HG03354 (cell line): ENCODE measurements around the gene SLC51B.
"Not testable (repeated sequence)": the region's sequence is repeated elsewhere in the genome, so short reads cannot be mapped to it uniquely, and the experiment has no call there.

Experiments
- ATAC-seq: cut with Tn5 transposase; IDR thresholded peaks from one replicate; pipeline ENCODE4 v1.9.1; 2021; ENCODE audit warnings: mild to moderate bottlenecking; ENCODE audit not compliant: unreplicated experiment, poor library complexity, severe bottlenecking

SLC51B gene

GRCh38 chr15:65060641-65061397 is 15.6 kb downstream of the SLC51B start:
- ATAC-seq, result no peak

GRCh38 chr15:65062061-65062460 is 16.9 kb downstream of the SLC51B start:
- ATAC-seq, result no peak

- no peak for ATAC-seq
These were observed 17.5 kb downstream of the SLC51B start for GRCh38 chr15:65062726-65063125.

- no peak for ATAC-seq
These were observed 20.9 kb downstream of the SLC51B start for GRCh38 chr15:65066001-65066634.

- ATAC-seq, result no peak
These were observed 21.6 kb downstream of the SLC51B start for GRCh38 chr15:65066635-65067316.

- no peak for ATAC-seq
These were observed 22.1 kb downstream of the SLC51B start for GRCh38 chr15:65067317-65067644.

GRCh38 chr15:65067645-65068402 is 22.6 kb downstream of the SLC51B start, which contains the start of gene RASL12:
RASL12 (minus strand) TSS chr15:65067991; CDS start chr15:65067835, 156 bp downstream.
- no peak for ATAC-seq

- ATAC-seq, result no peak
These were observed 23.2 kb downstream of the SLC51B start for GRCh38 chr15:65068403-65068788.

- ATAC-seq, result no peak
These were observed 24.0 kb downstream of the SLC51B start for GRCh38 chr15:65069179-65069578.

- ATAC-seq, result no peak
These were observed 24.8 kb downstream of the SLC51B start for GRCh38 chr15:65069779-65070546.

GRCh38 chr15:65071381-65071811 is 26.2 kb downstream of the SLC51B start:
- no peak for ATAC-seq

- no peak for ATAC-seq
These were observed 26.8 kb downstream of the SLC51B start for GRCh38 chr15:65072027-65072426.

- ATAC-seq, result no peak
These were observed 27.4 kb downstream of the SLC51B start for GRCh38 chr15:65072617-65073016.

- not testable (repeated sequence) for ATAC-seq
These were observed 29.8 kb downstream of the SLC51B start for GRCh38 chr15:65074946-65075345.

GRCh38 chr15:65075607-65076395 is 30.6 kb downstream of the SLC51B start:
- ATAC-seq, result not testable (repeated sequence)

- ATAC-seq, result no peak
These were observed 31.5 kb downstream of the SLC51B start, which contains the start of gene KBTBD13 for GRCh38 chr15:65076486-65077290. KBTBD13 (plus strand) TSS chr15:65076746; CDS start chr15:65076816, 70 bp downstream.

- ATAC-seq, result no peak
These were observed 32.2 kb downstream of the SLC51B start for GRCh38 chr15:65077291-65077980.
